Tibial artery (tissue), 4 donors: Measurements from ENCODE around the gene MTIF3.

ENCODE experiments used
- DNase-seq, 2 donors: peaks; one replicate each; pipeline ENCODE4 v3.0.0-alpha.2; 2019
- H3K27ac ChIP-seq, 2 donors: fragments of 200-600 bp; sonication (generic) in 1 of 2; 1 replicate in 1 of 2; 2 replicates in 1 of 2; pipeline ENCODE4 v1.5.1; 2018 to 2019; ENCODE audit warnings: mild to moderate bottlenecking in 1 of 2
- H3K27me3 ChIP-seq, 2 donors: fragments of 200-600 bp; sonication (generic) in 1 of 2; one replicate each; pipeline versions ENCODE4 v1.5.1 to v1.6.0; 2016 to 2019
- H3K36me3 ChIP-seq, 3 donors: fragments of 200-600 bp; sonication (generic) in 2 of 3; one replicate each; pipeline ENCODE4 v1.5.1; 2016 to 2019; ENCODE audit warnings: mild to moderate bottlenecking in 2 of 3
- H3K4me1 ChIP-seq, 4 donors: fragments of 200-600 bp; sonication (generic) in 2 of 4; 1 replicate in 3 of 4; 2 replicates in 1 of 4; pipeline ENCODE4 v1.5.1; 2016 to 2019
- H3K4me3 ChIP-seq, 2 donors: fragments of 200-600 bp; sonication (generic) in 1 of 2; 1 replicate in 1 of 2; 2 replicates in 1 of 2; pipeline ENCODE4 v1.5.1; 2018 to 2019; ENCODE audit warnings: mild to moderate bottlenecking in 2 of 2
- H3K9me3 ChIP-seq, 3 donors: fragments of 200-600 bp; sonication (generic) in 1 of 3; one replicate each; pipeline ENCODE4 v1.5.1; 2016 to 2019
- CTCF ChIP-seq, 2 experiments: fragments of 200-600 bp in 1 of 2; fragments of 450-650 bp in 1 of 2; IDR thresholded peaks; one replicate each; pipeline ENCODE4 v1.5.1; 2017 to 2019; ENCODE audit warnings: antibody characterized with exemption in 2 of 2, mild to moderate bottlenecking in 1 of 2, moderate library complexity in 1 of 2
- intact Hi-C: fragments of 100-400 bp; cut with DNase I; formaldehyde crosslinking; loops from one replicate; pipeline ENCODE4 v1.15.0; 2023; ENCODE audit warnings: low total_unique reads

Gene MTIF3

GRCh38 chr13:27476943-27477703 lies 26.8 kb upstream of the MTIF3 start:
- Histone ChIP-seq H3K4me1 (no peaks in the 10 kb centered on the region), H3K4me3 (no peak overlapping the region), H3K27me3 (peaks cover 0 to 10% of the 10 kb centered on the region in 2 donors), H3K27ac (no peak overlapping the region), H3K9me3 (peaks cover 0 to 6% (median 0%) of the 10 kb centered on the region in 3 donors), H3K36me3 (no peaks in the 10 kb centered on the region)
- intact Hi-C loops = no loop called here
- no peak for TF ChIP-seq CTCF (IDR thresholded peaks at IDR 0.05)
- no peak for DNase-seq

- Histone ChIP-seq H3K27ac (no peak overlapping the region), H3K36me3 (no peaks in the 10 kb centered on the region), H3K4me3 (no peak overlapping the region), H3K27me3 (peaks cover 0 to 5% of the 10 kb centered on the region in 2 donors), H3K9me3 (no peaks in the 10 kb centered on the region), H3K4me1 (no peaks in the 10 kb centered on the region)
- DNase-seq = no peak
- no peak for TF ChIP-seq CTCF (IDR thresholded peaks at IDR 0.05)
- intact Hi-C loops = no loop called here
Measured at GRCh38 chr13:27474751-27475268, 24.4 kb upstream of the MTIF3 start.

DNA sequence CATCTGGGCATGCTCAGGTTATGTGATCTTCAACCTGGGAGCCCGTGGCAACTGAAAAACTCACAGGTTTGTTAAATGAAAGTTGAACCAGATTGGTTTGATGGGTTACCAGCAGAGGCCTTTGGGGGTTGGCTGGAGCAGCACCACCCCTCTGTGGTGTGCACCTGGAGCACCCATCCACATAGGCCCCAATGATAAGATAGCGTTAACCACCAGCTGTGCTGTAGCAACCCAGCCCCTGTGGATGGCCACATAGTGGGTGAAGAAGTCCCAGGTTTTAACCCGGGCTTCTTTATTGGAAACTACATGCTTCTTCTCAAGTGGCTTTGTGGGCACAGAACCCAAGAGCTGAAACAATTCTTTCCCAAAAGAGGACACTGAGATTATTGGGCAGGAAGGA lies 22.6 kb upstream of the MTIF3 start:
- H3K4me1 ChIP-seq = no peaks in the 10 kb centered on the region
- DNase-seq = no peak
- no peak overlapping the region for H3K4me3 ChIP-seq
- no peak overlapping the region for H3K27ac ChIP-seq
- intact Hi-C loops = no loop called here
- peaks cover 0 to 5% of the 10 kb centered on the region in 2 donors for H3K27me3 ChIP-seq
- TF ChIP-seq CTCF (IDR thresholded peaks at IDR 0.05) = no peak
- H3K9me3 ChIP-seq = no peaks in the 10 kb centered on the region
- no peaks in the 10 kb centered on the region for H3K36me3 ChIP-seq

- H3K4me1 ChIP-seq = no peaks in the 10 kb centered on the region
- no peak for TF ChIP-seq CTCF (IDR thresholded peaks at IDR 0.05)
- DNase-seq = no peak
- intact Hi-C loops = no loop called here
- no peaks in the 10 kb centered on the region for H3K9me3 ChIP-seq
- no peak overlapping the region for H3K27ac ChIP-seq
- H3K36me3 ChIP-seq = no peaks in the 10 kb centered on the region
- peaks cover 0 to 5% of the 10 kb centered on the region in 2 donors for H3K27me3 ChIP-seq
- H3K4me3 ChIP-seq = no peak overlapping the region
Measured at GRCh38 chr13:27472441-27472840, 22.1 kb upstream of the MTIF3 start.

- no peak overlapping the region for H3K4me3 ChIP-seq
Measured at GRCh38 chr13:27470075-27470820, 19.9 kb upstream of the MTIF3 start.

More at GRCh38 chr13:27470075-27470820, 19.9 kb upstream of the MTIF3 start:
- DNase-seq = no peak
- Histone ChIP-seq H3K4me1 (no peaks in the 10 kb centered on the region), H3K9me3 (no peaks in the 10 kb centered on the region), H3K36me3 (no peaks in the 10 kb centered on the region), H3K27ac (no peak overlapping the region), H3K27me3 (no peaks in the 10 kb centered on the region)
- no peak for TF ChIP-seq CTCF (IDR thresholded peaks at IDR 0.05)
- intact Hi-C loops = no loop called here
